Thoracic aorta (tissue), 2 donors: ENCODE measurements around the gene NPAS3. TPM values are rescaled to one million over a fixed set of nuclear protein-coding genes. Genes with fewer than 3 reads are reported as not detected.

Experiments
- ATAC-seq: fragments of 150-250 bp; one replicate; pipeline ENCODE4 v1.8.0; 2017; ENCODE audit warnings: low read depth; ENCODE audit not compliant: insufficient number of reproducible peaks, low FRiP score
- DNase-seq: peaks from one replicate; pipeline ENCODE4 v3.0.0-alpha.2; 2020; ENCODE audit warnings: low spot score
- H3K27ac ChIP-seq, 2 donors: fragments of 200-600 bp; sonication (generic); 1 replicate in 1 of 2; 2 replicates in 1 of 2; pipeline ENCODE4 v1.5.1; 2016; ENCODE audit warnings: mild to moderate bottlenecking in 2 of 2, moderate library complexity in 2 of 2
- H3K27me3 ChIP-seq: fragments of 200-600 bp; sonication (generic); replicated peaks from 2 replicates; pipeline ENCODE4 v1.6.0; 2016; ENCODE audit warnings: mild to moderate bottlenecking; ENCODE audit not compliant: insufficient read depth
- H3K36me3 ChIP-seq: fragments of 200-600 bp; sonication (generic); one replicate; pipeline ENCODE4 v1.5.1; 2016
- H3K4me1 ChIP-seq, 2 donors: fragments of 200-600 bp; sonication (generic); 1 replicate in 1 of 2; 2 replicates in 1 of 2; pipeline versions ENCODE4 v1.5.1 to v1.6.0; 2016; ENCODE audit warnings: low read depth in 2 of 2, mild to moderate bottlenecking in 1 of 2; ENCODE audit not compliant: control insufficient read depth in 1 of 2
- H3K4me3 ChIP-seq: fragments of 200-600 bp; sonication (generic); 2 replicates; pipeline ENCODE4 v1.5.1; 2016; ENCODE audit warnings: mild to moderate bottlenecking
- H3K9me3 ChIP-seq: fragments of 200-600 bp; sonication (generic); 2 replicates; pipeline ENCODE4 v1.5.1; 2016
- CTCF ChIP-seq: fragments of 200-600 bp; sonication (generic); IDR thresholded peaks from one replicate; pipeline ENCODE4 v1.5.1; 2019; ENCODE audit warnings: antibody characterized with exemption
- total RNA-seq, 2 donors: library from RNA; depleted of rRNA; stranded (reverse); fragments of >200 nt; gene quantifications; one replicate each; pipeline versions ENCODE4 v1.1.0 to v1.2.3, GENCODE V29; 2016

Gene NPAS3
- total RNA-seq, 2 donors from 2014 or later = 1.1 TPM; not detected in 1

- TF ChIP-seq CTCF = no peak
- Histone ChIP-seq H3K36me3 (no peaks in the 10 kb centered on the region), H3K27ac (no peak overlapping the region), H3K4me1 (no peaks in the 10 kb centered on the region), H3K9me3 (no peaks in the 10 kb centered on the region), H3K27me3 (no peaks in the 10 kb centered on the region), H3K4me3 (no peak overlapping the region)
- ATAC-seq = no peak
- no peak for DNase-seq
Measured at GRCh38 chr14:33532553-33532952, 593.9 kb downstream of the NPAS3 start.

- H3K27ac ChIP-seq = no peak overlapping the region
- H3K4me3 ChIP-seq = no peak overlapping the region
- H3K9me3 ChIP-seq = no peaks in the 10 kb centered on the region
- TF ChIP-seq CTCF = no peak
- DNase-seq (no peak), ATAC-seq (no peak)
- no peaks in the 10 kb centered on the region for H3K4me1 ChIP-seq
- no peaks in the 10 kb centered on the region for H3K36me3 ChIP-seq
- no peaks in the 10 kb centered on the region for H3K27me3 ChIP-seq
Measured at GRCh38 chr14:33534104-33534503, 595.4 kb downstream of the NPAS3 start.

GRCh38 chr14:33534632-33535031 lies 596.0 kb downstream of the NPAS3 start:
- H3K27ac ChIP-seq = no peak overlapping the region
- no peak overlapping the region for H3K4me3 ChIP-seq
- H3K4me1 ChIP-seq = no peaks in the 10 kb centered on the region
- no peaks in the 10 kb centered on the region for H3K27me3 ChIP-seq
- no peaks in the 10 kb centered on the region for H3K36me3 ChIP-seq
- no peak for DNase-seq
- ATAC-seq = no peak
- H3K9me3 ChIP-seq = no peaks in the 10 kb centered on the region
- no peak for TF ChIP-seq CTCF

- no peak overlapping the region for H3K4me3 ChIP-seq
- no peak for TF ChIP-seq CTCF
- H3K4me1 ChIP-seq = no peaks in the 10 kb centered on the region
- H3K27me3 ChIP-seq = no peaks in the 10 kb centered on the region
- H3K27ac ChIP-seq = no peak overlapping the region
- H3K9me3 ChIP-seq = no peaks in the 10 kb centered on the region
- no peak for ATAC-seq
- DNase-seq = no peak
- no peaks in the 10 kb centered on the region for H3K36me3 ChIP-seq
Measured at GRCh38 chr14:33539918-33540357, 601.3 kb downstream of the NPAS3 start.

- DNase-seq (no peak), ATAC-seq (no peak)
- TF ChIP-seq CTCF = no peak
- H3K4me1 ChIP-seq = no peaks in the 10 kb centered on the region
- H3K36me3 ChIP-seq = no peaks in the 10 kb centered on the region
- H3K27ac ChIP-seq = no peak overlapping the region
- no peaks in the 10 kb centered on the region for H3K27me3 ChIP-seq
- H3K9me3 ChIP-seq = no peaks in the 10 kb centered on the region
- no peak overlapping the region for H3K4me3 ChIP-seq
Measured at GRCh38 chr14:33541171-33541570, 602.5 kb downstream of the NPAS3 start.
